ENCODE measurements around the gene LRPPRC.

- TF ChIP-seq, protein P1, sequence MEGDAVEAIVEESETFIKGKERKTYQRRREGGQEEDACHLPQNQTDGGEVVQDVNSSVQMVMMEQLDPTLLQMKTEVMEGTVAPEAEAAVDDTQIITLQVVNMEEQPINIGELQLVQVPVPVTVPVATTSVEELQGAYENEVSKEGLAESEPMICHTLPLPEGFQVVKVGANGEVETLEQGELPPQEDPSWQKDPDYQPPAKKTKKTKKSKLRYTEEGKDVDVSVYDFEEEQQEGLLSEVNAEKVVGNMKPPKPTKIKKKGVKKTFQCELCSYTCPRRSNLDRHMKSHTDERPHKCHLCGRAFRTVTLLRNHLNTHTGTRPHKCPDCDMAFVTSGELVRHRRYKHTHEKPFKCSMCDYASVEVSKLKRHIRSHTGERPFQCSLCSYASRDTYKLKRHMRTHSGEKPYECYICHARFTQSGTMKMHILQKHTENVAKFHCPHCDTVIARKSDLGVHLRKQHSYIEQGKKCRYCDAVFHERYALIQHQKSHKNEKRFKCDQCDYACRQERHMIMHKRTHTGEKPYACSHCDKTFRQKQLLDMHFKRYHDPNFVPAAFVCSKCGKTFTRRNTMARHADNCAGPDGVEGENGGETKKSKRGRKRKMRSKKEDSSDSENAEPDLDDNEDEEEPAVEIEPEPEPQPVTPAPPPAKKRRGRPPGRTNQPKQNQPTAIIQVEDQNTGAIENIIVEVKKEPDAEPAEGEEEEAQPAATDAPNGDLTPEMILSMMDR (IDR thresholded peaks at IDR 0.05; ENCODE audit: poor library complexity): no peak
- TF ChIP-seq EZH2 (IDR thresholded peaks at IDR 0.05; ENCODE audit: borderline replicate concordance) (no peak), EZH2phosphoT487 (IDR thresholded peaks at IDR 0.05; ENCODE audit: low read depth, severe bottlenecking, unreplicated experiment) (no peak)
Observed at GRCh38 chr2:43924463-43924862, 71.3 kb downstream of the LRPPRC start.
